Panc1 (cell line): ENCODE results near the gene SF3B6. TPM values are rescaled to one million over a fixed set of nuclear protein-coding genes. Genes with fewer than 3 reads are reported as not detected.

ENCODE experiments used
- ATAC-seq: fragments of 200-7000 bp; cut with Tn5 transposase; 2 replicates; pipeline ENCODE4 v1.9.1; 2020; ENCODE audit warnings: mild to moderate bottlenecking, moderate library complexity
- BruUV-seq: library from RNA; stranded (reverse); fragments of 400-500 nt; replicated peaks from 2 replicates; lab custom pipeline; 2021; lab: Mats Ljungman, UMichigan
- CTCF ChIA-PET: fragments of 300-600 bp; sonication (Branson Sonifier 250); formaldehyde crosslinking; loops from one replicate; lab custom pipeline; 2022; ENCODE audit warnings: antibody characterized with exemption; lab: Charles Lee
- POLR2A ChIA-PET: fragments of 300-600 bp; sonication (Branson Sonifier 250); formaldehyde crosslinking; loops from one replicate; lab custom pipeline; 2022; ENCODE audit warnings: antibody characterized with exemption; lab: Charles Lee
- DNase-seq: peaks from one replicate; pipeline ENCODE4 v3.0.0-alpha.2; 2010; ENCODE audit warnings: low read depth, low spot score
- H3K27ac ChIP-seq: 2 replicates; pipeline ENCODE4 v1.5.1; 2011; ENCODE audit warnings: mild to moderate bottlenecking, low read length, inconsistent platforms
- H3K27me3 ChIP-seq: fragments of 200-500 bp; sonication (Bioruptor generic); 2 replicates; pipeline ENCODE4 v1.6.0; 2014; ENCODE audit warnings: low read length, inconsistent platforms; ENCODE audit not compliant: control insufficient read depth, insufficient read depth
- H3K36me3 ChIP-seq: fragments of 200-500 bp; sonication (Bioruptor generic); 2 replicates; pipeline ENCODE4 v1.5.1; 2014; ENCODE audit warnings: inconsistent platforms, mild to moderate bottlenecking, low read length, moderate library complexity; ENCODE audit not compliant: control insufficient read depth, insufficient read depth
- H3K4me1 ChIP-seq: 2 replicates; pipeline ENCODE4 v1.5.1; 2011; ENCODE audit warnings: inconsistent platforms, mild to moderate bottlenecking, low read length, moderate library complexity; ENCODE audit not compliant: control insufficient read depth, insufficient read depth
- H3K4me3 ChIP-seq, 2 experiments: 2 replicates each; pipeline ENCODE4 v1.5.1; 2011 to 2012; ENCODE audit warnings: low read depth in 2 of 2, low read length in 2 of 2, mild to moderate bottlenecking in 2 of 2, inconsistent platforms in 1 of 2, moderate library complexity in 1 of 2
- H3K9me3 ChIP-seq: fragments of 200-500 bp; sonication (Bioruptor generic); 2 replicates; pipeline ENCODE4 v1.5.1; 2014; ENCODE audit warnings: low read depth, mild to moderate bottlenecking, inconsistent platforms, low read length, moderate library complexity; ENCODE audit not compliant: control insufficient read depth, insufficient read depth
- CTCF ChIP-seq: fragments of 450-650 bp; IDR thresholded peaks from 2 replicates; pipeline ENCODE4 v1.5.1; 2017; ENCODE audit warnings: mild to moderate bottlenecking
- POLR2AphosphoS5 ChIP-seq: IDR thresholded peaks from 2 replicates; pipeline ENCODE4 v1.6.1; 2012; ENCODE audit warnings: mild to moderate bottlenecking, low read depth, low read length, moderate library complexity
- REST ChIP-seq, 2 experiments: IDR thresholded peaks; 2 replicates each; pipeline ENCODE4 v1.6.1; 2011 to 2012; ENCODE audit warnings: low read depth in 2 of 2, control low read depth in 1 of 2, low read length in 1 of 2, mild to moderate bottlenecking in 1 of 2, moderate library complexity in 1 of 2; ENCODE audit not compliant: insufficient read depth in 1 of 2
- SIN3A ChIP-seq: IDR thresholded peaks from 2 replicates; pipeline ENCODE4 v1.6.1; 2012; ENCODE audit warnings: low read depth, mild to moderate bottlenecking, low read length, moderate library complexity, borderline replicate concordance; ENCODE audit not compliant: insufficient read depth
- TCF7L2 ChIP-seq: IDR thresholded peaks from 2 replicates; pipeline ENCODE4 v1.6.1; 2011; ENCODE audit warnings: mild to moderate bottlenecking, low read depth, low read length, inconsistent platforms
- in situ Hi-C: cut with HindIII; loops from 2 replicates; pipeline ENCODE4 v1.10.0; 2016; ENCODE audit warnings: low sequenced_read_pairs, low pct_unique_long_range_greater_than_20kb
- intact Hi-C: fragments of 100-400 bp; cut with micrococcal nuclease; formaldehyde crosslinking; loops from one replicate; pipeline ENCODE4 v1.10.0; 2022; ENCODE audit not compliant: unreplicated experiment
- total RNA-seq: library from RNA; stranded (reverse); gene quantifications from one replicate; pipeline ENCODE4 v1.2.1, GENCODE V29; 2021; ENCODE audit not compliant: unreplicated experiment

Gene SF3B6
- total RNA-seq, 1 experiment from 2014 or later: 129 TPM

- ATAC-seq (no peak), DNase-seq (no peak)
- intact Hi-C loops: loop anchor here (10.0 kb wide), 1 partner anchor 79 kb away; no protein-coding TSS in a partner anchor
- CTCF ChIA-PET: interaction anchor here (0.7 kb wide), 1 partner anchor 80 kb away, joined by 4 read pairs; no protein-coding TSS in a partner anchor
- Histone ChIP-seq H3K9me3 (no peaks in the 10 kb centered on the region), H3K36me3 (no peaks in the 10 kb centered on the region), H3K4me1 (peaks cover 13% of the 10 kb centered on the region), H3K27me3 (no peaks in the 10 kb centered on the region), H3K27ac (no peak overlapping the region), H3K4me3 (no peak overlapping the region)
- TF ChIP-seq REST (IDR thresholded peaks at IDR 0.05; ENCODE audit: insufficient read depth in 1 of 2, low read depth in 2 of 2, low read length in 1 of 2) (no peak), POLR2AphosphoS5 (no peak), TCF7L2 (no peak), SIN3A (no peak), CTCF (no peak)
- in situ Hi-C loops: no loop called here
- POLR2A ChIA-PET: no interaction called here
- no TSS peak for BruUV-seq
Observed at GRCh38 chr2:24086241-24086640, 10.1 kb upstream of the SF3B6 start.

GRCh38 chr2:24085200-24085489, 9.0 kb upstream of the SF3B6 start:
- ChIA-PET CTCF (interaction anchor here (0.7 to 2.2 kb wide), 2 partner anchors 34 to 158 kb away, joined by 3 to 12 read pairs; partner anchors contain the start of gene ATAD2B), POLR2A (interaction anchor here (0.5 kb wide), 1 partner anchor 864 kb away, joined by 3 read pairs; no protein-coding TSS in a partner anchor)
- no peaks in the 10 kb centered on the region for H3K9me3 ChIP-seq
- BruUV-seq: no TSS peak
- intact Hi-C loops: loop anchor here (10.0 kb wide), 1 partner anchor 80 kb away; no protein-coding TSS in a partner anchor
- no peaks in the 10 kb centered on the region for H3K27me3 ChIP-seq
- H3K4me3 ChIP-seq: peak overlapping the region; percentile 65 to 89
- no peaks in the 10 kb centered on the region; the same call in 1 of the 2 replicates for H3K36me3 ChIP-seq
- peak overlapping the region; percentile 99 for H3K27ac ChIP-seq
- TF ChIP-seq POLR2AphosphoS5: no peak
- TF ChIP-seq CTCF: no peak
- TF ChIP-seq SIN3A: no peak
- no peak for TF ChIP-seq REST (IDR thresholded peaks at IDR 0.05; ENCODE audit: insufficient read depth in 1 of 2, low read depth in 2 of 2, low read length in 1 of 2)
- TF ChIP-seq TCF7L2: no peak
- in situ Hi-C loops: no loop called here
- DNase-seq (no peak), ATAC-seq (peak; percentile 3; the same call in 1 of the 2 replicates)
- peaks cover 13% of the 10 kb centered on the region for H3K4me1 ChIP-seq
